ENCODE results near the gene CASK. TPM values are rescaled to one million over a fixed set of nuclear protein-coding genes. Genes with fewer than 3 reads are reported as not detected.
"Not testable (repeated sequence)": the region's sequence is repeated elsewhere in the genome, so short reads cannot be mapped to it uniquely, and the experiment has no call there.

The CASK gene
- total RNA-seq, 1 donor from 2014 or later = 33.7 TPM

DNA sequence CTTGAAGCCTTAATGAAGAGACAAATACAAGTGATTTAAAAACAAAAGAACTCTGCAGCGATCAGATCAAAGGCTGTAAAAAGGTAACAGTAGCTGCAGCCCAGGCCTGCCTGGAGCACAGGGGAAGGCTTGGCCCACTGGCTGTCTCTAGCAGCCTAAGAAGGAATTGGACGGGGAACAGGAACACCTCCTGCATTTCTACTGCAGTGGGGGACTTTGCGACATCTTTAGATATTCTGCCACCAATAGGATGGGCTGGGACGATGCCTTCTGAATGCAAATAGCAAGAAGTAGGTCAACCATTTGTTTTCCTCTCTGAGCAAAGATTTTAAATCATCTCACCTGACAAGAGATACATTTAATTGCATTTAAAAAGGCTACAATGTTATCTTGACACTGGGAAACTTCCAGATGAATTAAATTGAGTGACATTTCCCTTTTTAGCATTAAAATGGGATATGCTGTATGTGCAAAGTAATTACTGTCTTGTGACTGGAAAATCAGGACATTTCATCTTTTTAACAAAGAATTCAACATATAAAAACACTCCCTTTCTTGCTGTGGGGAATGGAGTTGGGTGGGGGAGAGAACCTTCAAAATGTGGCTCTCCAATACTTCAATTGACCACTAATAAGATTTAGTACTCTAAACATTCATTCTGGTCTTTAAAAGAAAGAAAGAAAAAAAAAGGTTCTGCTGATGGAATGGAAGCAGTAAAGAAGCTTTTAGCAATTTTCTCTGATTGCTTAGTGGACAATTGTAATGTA is 406.2 kb downstream of the CASK start:
- H3K27ac ChIP-seq = no peak overlapping the region
- no peak for DNase-seq (ENCODE audit: low spot score in 2 of 2)
- H3K4me3 ChIP-seq = no peak overlapping the region
- intact Hi-C loops (cut with DNase I) = no loop called here
- TF ChIP-seq, protein P1, sequence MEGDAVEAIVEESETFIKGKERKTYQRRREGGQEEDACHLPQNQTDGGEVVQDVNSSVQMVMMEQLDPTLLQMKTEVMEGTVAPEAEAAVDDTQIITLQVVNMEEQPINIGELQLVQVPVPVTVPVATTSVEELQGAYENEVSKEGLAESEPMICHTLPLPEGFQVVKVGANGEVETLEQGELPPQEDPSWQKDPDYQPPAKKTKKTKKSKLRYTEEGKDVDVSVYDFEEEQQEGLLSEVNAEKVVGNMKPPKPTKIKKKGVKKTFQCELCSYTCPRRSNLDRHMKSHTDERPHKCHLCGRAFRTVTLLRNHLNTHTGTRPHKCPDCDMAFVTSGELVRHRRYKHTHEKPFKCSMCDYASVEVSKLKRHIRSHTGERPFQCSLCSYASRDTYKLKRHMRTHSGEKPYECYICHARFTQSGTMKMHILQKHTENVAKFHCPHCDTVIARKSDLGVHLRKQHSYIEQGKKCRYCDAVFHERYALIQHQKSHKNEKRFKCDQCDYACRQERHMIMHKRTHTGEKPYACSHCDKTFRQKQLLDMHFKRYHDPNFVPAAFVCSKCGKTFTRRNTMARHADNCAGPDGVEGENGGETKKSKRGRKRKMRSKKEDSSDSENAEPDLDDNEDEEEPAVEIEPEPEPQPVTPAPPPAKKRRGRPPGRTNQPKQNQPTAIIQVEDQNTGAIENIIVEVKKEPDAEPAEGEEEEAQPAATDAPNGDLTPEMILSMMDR (IDR thresholded peaks at IDR 0.05) = no peak
- no peaks in the 10 kb centered on the region for H3K4me1 ChIP-seq
- H3K27me3 ChIP-seq = no peaks in the 10 kb centered on the region
- H3K36me3 ChIP-seq = no peaks in the 10 kb centered on the region
- no peaks in the 10 kb centered on the region for H3K9me3 ChIP-seq

DNA sequence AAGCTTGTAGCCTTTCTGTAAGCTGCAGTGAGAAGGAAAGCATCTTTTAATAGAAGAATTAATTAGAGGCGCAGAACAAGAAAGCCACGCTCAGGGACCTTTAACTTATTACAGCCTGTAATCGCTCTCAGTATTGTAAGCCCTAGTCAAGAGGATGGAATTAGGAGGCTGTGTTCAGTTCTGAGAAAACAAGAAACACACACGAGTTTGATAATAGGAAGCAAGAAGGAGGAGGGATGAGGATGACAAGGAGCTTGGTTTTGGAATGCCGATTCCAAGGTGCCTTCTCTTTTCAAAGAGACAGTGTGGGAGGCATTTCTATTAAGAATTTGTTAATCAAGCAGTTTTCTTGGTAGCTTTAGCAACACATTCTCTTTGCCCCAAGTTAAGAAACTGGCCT is 406.9 kb downstream of the CASK start:
- TF ChIP-seq, protein P1 (IDR thresholded peaks at IDR 0.05) = no peak
- no peak overlapping the region for H3K27ac ChIP-seq
- H3K4me3 ChIP-seq = no peak overlapping the region
- H3K9me3 ChIP-seq = no peaks in the 10 kb centered on the region
- no peaks in the 10 kb centered on the region for H3K36me3 ChIP-seq
- no peaks in the 10 kb centered on the region for H3K27me3 ChIP-seq
- DNase-seq (ENCODE audit: low spot score in 2 of 2) = no peak
- H3K4me1 ChIP-seq = no peaks in the 10 kb centered on the region
- intact Hi-C loops (cut with DNase I) = no loop called here

DNA sequence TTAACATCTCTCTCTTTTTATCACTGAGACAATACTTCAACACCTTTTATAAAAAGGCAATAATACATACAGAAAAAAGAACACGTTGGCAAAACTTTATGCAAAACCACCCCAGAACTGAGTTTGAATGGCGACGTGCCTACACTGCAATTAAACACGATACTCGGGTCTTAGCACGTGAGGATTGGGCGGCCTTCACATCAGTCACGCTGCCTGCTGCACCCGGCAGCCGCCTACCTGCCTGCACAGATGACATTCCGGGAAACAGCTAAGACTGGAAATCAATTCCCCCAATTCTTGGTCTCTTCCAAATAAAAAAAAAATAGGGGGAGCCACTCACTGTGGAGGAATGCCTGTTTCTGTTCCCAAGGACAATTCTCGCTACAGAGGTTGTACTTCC is 408.0 kb downstream of the CASK start:
- Histone ChIP-seq H3K4me3 (no peak overlapping the region), H3K27ac (no peak overlapping the region), H3K27me3 (no peaks in the 10 kb centered on the region), H3K9me3 (no peaks in the 10 kb centered on the region), H3K4me1 (no peaks in the 10 kb centered on the region), H3K36me3 (no peaks in the 10 kb centered on the region)
- no peak for DNase-seq (ENCODE audit: low spot score in 2 of 2)
- intact Hi-C loops (cut with DNase I) = no loop called here
- TF ChIP-seq, protein P1 (IDR thresholded peaks at IDR 0.05) = no peak

DNA sequence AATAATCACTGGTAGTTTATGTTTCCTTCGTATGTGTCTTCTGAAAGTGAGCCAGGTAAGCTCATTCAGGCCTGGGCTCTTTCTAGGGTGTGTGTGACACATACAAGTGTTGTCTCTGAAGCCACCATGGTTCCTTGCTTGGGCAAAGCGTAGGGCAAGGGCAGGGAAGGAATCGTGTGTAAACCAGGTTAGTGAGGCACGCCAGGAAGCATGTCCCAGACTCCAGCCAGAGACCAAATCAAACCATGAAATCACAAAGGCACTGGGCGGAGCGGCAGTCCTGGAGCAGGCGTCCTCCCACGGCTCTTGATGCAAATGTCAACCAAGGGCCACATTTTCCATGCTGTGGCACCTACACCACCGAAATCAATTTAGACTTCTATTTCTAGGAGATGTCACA is 409.2 kb downstream of the CASK start:
- peak in 1 of 2 donors; percentile 59 for DNase-seq (ENCODE audit: low spot score in 2 of 2)
- H3K27me3 ChIP-seq = no peaks in the 10 kb centered on the region
- no peaks in the 10 kb centered on the region for H3K4me1 ChIP-seq
- H3K9me3 ChIP-seq = no peaks in the 10 kb centered on the region
- H3K36me3 ChIP-seq = no peaks in the 10 kb centered on the region
- TF ChIP-seq, protein P1 (IDR thresholded peaks at IDR 0.05) = no peak
- H3K4me3 ChIP-seq = no peak overlapping the region
- intact Hi-C loops (cut with DNase I) = no loop called here
- H3K27ac ChIP-seq = no peak overlapping the region

DNA sequence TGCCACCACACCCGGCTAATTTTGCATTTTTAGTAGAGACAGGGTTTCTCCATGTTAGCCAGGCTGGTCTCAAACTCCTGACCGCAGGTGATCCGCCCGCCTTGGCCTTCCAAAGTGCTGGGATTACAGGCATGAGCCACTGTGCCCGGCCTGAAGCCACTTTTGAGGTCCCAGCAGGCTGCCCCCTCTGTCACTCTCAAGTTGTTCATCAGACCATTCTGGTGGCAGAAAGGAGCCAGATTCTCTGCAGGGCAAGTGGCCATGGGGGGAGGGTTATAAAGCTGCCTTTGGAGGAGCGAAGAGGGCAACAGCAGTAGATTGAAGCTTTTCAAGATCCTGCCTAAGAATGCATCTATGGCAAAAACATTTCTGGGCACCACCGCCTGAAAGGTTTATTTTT is 410.5 kb downstream of the CASK start:
- H3K4me1 ChIP-seq; H3K4me3 ChIP-seq; H3K9me3 ChIP-seq; intact Hi-C loops (cut with DNase I); H3K27me3 ChIP-seq; H3K27ac ChIP-seq; H3K36me3 ChIP-seq: not testable (repeated sequence)
- peak in 1 of 2 donors; percentile 40 for DNase-seq (ENCODE audit: low spot score in 2 of 2)

DNA sequence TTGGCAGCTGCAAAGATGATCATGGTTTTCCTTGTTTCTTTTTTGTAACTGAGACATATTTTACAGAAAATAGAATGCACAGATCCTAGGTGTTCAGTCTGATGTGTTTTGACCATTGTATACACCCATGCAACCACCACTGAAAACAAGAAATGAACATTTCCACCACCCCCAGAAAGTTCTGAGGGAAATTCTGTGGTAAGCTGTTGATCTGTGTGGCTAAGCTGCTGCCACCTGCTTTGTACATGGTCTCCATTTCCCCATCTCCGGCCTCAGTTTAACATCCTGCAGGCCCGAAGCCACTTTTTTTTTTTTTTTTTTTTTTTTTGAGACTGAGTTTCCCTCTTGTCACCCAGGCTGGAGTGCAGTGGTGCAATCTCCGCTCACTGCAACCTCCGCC is 411.0 kb downstream of the CASK start:
- H3K4me3 ChIP-seq = no peak overlapping the region
- TF ChIP-seq, protein P1 (IDR thresholded peaks at IDR 0.05) = no peak
- intact Hi-C loops (cut with DNase I) = no loop called here

More for the DNA sequence above, 411.0 kb downstream of the CASK start:
- H3K27me3 ChIP-seq = no peaks in the 10 kb centered on the region
- no peaks in the 10 kb centered on the region for H3K9me3 ChIP-seq
- no peaks in the 10 kb centered on the region for H3K36me3 ChIP-seq
- H3K27ac ChIP-seq = no peak overlapping the region
- DNase-seq (ENCODE audit: low spot score in 2 of 2) = peak in 1 of 2 donors; percentile 35
- H3K4me1 ChIP-seq = no peaks in the 10 kb centered on the region

Data from ascending aorta (tissue), 2 donors.